RWPE2 (cell line): ENCODE data around the gene ELAVL2.
A peak's percentile ranks its signal among the peaks of the same experiment; 100 is the strongest.

Source experiments
- ATAC-seq: fragments of 200-7000 bp; cut with Tn5 transposase; 3 replicates; pipeline ENCODE4 v1.9.1; 2021; ENCODE audit warnings: low read depth
- DNase-seq: peaks from one replicate; pipeline ENCODE4 v3.0.0-alpha.2; 2020; ENCODE audit warnings: low spot score
- H3K27ac ChIP-seq: fragments of 450-650 bp; 2 replicates; pipeline ENCODE4 v1.5.1; 2017; ENCODE audit warnings: mild to moderate bottlenecking; ENCODE audit not compliant: poor library complexity, severe bottlenecking
- H3K27me3 ChIP-seq: fragments of 250-450 bp; sonication (Bioruptor Pico); 2 replicates; pipeline ENCODE4 v1.5.1; 2021; ENCODE audit warnings: mild to moderate bottlenecking, moderate library complexity; ENCODE audit not compliant: insufficient read depth, poor library complexity, severe bottlenecking
- H3K36me3 ChIP-seq: fragments of 250-450 bp; sonication (Bioruptor Pico); 2 replicates; pipeline ENCODE4 v1.5.1; 2020; ENCODE audit warnings: low read depth, mild to moderate bottlenecking, moderate library complexity
- H3K4me1 ChIP-seq: fragments of 250-450 bp; sonication (Bioruptor Pico); 2 replicates; pipeline ENCODE4 v1.5.1; 2021; ENCODE audit warnings: mild to moderate bottlenecking, moderate library complexity; ENCODE audit not compliant: insufficient read depth, poor library complexity, severe bottlenecking
- H3K4me3 ChIP-seq: fragments of 250-450 bp; sonication (Bioruptor Pico); 2 replicates; pipeline ENCODE4 v1.5.1; 2021; ENCODE audit warnings: mild to moderate bottlenecking, moderate library complexity; ENCODE audit not compliant: severe bottlenecking
- H3K9me3 ChIP-seq: fragments of 250-450 bp; sonication (Bioruptor Pico); 2 replicates; pipeline ENCODE4 v1.5.1; 2021; ENCODE audit warnings: mild to moderate bottlenecking, moderate library complexity; ENCODE audit not compliant: severe bottlenecking
- TF ChIP-seq, protein P1 (sequence below): fragments of 450-650 bp; IDR thresholded peaks from one replicate; pipeline ENCODE4 v1.5.1; 2017; ENCODE audit warnings: mild to moderate bottlenecking, moderate library complexity; ENCODE audit not compliant: poor library complexity, severe bottlenecking

ELAVL2 gene

DNA sequence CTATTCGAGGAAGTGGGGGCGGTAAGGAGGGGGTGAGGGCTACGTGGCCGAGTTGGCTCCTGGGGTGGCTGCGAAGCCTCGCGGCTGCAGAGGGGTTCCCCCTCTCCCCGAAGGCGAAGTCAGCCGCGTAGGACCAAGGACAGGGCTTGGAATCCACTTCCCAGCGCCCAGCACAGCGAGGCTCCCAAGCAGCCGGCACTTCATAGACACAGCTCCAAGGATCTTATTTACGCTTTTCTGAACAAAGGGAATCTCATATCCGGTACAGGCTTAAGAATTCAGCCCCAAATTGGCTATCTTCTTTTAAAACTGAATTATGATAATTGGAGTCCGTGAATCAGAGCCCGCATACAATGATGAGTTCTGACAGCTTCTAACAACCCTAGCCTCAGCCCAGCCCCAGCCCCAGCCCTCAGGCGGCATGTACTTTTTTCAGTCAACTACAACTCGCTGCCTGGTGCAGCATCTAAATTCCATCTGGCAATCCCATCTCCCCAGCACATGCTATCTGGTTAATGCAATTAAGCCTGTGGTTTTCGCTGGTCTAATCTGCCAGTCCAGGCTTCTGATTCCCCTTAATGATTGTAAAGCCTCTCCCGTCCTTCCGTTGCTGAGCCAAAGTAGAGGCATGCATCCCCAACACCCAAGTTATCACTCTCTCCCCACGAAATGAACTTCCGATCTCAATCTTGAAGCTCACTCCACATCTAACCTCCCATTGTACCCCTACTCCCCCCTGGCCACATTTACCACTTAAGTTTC lies 1.0 kb downstream of the ELAVL2 start:
- H3K36me3 ChIP-seq: no peaks in the 10 kb centered on the region
- TF ChIP-seq, protein P1, sequence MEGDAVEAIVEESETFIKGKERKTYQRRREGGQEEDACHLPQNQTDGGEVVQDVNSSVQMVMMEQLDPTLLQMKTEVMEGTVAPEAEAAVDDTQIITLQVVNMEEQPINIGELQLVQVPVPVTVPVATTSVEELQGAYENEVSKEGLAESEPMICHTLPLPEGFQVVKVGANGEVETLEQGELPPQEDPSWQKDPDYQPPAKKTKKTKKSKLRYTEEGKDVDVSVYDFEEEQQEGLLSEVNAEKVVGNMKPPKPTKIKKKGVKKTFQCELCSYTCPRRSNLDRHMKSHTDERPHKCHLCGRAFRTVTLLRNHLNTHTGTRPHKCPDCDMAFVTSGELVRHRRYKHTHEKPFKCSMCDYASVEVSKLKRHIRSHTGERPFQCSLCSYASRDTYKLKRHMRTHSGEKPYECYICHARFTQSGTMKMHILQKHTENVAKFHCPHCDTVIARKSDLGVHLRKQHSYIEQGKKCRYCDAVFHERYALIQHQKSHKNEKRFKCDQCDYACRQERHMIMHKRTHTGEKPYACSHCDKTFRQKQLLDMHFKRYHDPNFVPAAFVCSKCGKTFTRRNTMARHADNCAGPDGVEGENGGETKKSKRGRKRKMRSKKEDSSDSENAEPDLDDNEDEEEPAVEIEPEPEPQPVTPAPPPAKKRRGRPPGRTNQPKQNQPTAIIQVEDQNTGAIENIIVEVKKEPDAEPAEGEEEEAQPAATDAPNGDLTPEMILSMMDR: no peak
- H3K27ac ChIP-seq: no peak overlapping the region
- no peak for DNase-seq
- no peaks in the 10 kb centered on the region for H3K9me3 ChIP-seq
- peaks cover 14% of the 10 kb centered on the region for H3K27me3 ChIP-seq
- peaks cover 3% of the 10 kb centered on the region for H3K4me1 ChIP-seq
- peak overlapping the region; percentile 42 for H3K4me3 ChIP-seq
- ATAC-seq: peak; percentile 44

DNA sequence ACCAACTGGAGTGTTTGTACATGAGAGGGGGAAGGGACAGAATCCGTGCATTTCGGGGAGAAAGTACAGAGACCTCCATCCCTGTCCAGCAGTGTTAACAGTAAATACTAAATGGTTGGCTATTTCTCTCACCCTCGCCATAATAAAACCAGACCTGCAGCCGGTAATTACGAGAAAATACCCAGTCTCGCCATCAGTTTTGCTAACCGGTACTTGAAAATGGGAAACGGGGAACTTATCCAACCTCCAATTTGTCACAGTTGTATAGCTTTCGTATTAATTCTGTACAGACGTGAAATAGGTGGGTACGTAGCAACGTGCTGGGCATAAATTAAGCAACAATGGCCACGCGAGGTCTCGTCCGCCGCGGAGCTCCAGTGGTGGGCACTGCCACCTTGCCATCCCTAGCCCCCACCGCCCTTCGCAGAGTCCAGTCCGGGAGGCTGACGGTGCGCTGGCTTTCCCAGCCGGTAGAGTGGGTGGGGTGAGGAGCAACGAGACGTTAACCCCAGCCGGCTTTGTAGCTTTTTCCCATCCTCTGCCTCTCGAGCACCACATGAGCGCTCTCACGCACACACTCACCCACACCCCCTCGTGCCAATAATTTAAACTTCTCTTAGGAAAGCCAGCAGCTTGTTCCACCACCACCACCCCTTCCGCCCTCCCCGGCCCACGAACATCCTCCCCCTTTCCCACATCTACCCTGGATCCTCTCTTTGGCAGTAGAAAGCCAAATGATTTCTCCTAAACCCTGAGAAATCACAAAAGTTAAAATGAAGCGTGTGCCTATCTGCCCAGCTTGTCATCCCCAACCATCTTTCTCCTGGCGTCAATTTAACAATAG lies 1.8 kb downstream of the ELAVL2 start:
- Histone ChIP-seq H3K27ac (no peak overlapping the region), H3K27me3 (peaks cover 6% of the 10 kb centered on the region), H3K4me3 (peak overlapping the region; percentile 42), H3K9me3 (no peaks in the 10 kb centered on the region), H3K4me1 (peaks cover 10% of the 10 kb centered on the region), H3K36me3 (no peaks in the 10 kb centered on the region)
- TF ChIP-seq, protein P1: no peak
- no peak for ATAC-seq
- no peak for DNase-seq

DNA sequence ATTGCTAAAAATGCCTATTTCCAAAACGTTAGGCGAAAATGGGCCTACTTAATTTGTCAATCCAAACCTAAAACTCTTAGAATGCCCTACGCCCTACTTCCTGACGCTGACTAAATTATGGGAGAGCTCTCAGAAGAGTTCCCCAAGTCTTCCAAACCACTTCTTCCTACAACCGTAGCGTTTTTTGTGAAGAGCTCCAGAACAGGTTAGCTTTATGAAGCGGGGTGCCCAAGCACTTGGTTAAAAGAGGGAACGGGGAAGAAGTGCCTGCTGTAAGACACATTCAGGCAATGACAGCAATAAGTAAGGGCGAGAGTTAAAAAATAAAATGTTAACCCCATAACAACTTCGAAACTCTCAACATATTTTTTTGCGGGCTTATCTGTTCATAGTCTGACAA lies 2.8 kb downstream of the ELAVL2 start:
- H3K27me3 ChIP-seq: no peaks in the 10 kb centered on the region
- no peak overlapping the region for H3K27ac ChIP-seq
- no peaks in the 10 kb centered on the region for H3K9me3 ChIP-seq
- no peaks in the 10 kb centered on the region for H3K36me3 ChIP-seq
- ATAC-seq (no peak), DNase-seq (no peak)
- peaks cover 15% of the 10 kb centered on the region for H3K4me1 ChIP-seq
- H3K4me3 ChIP-seq: no peak overlapping the region
- TF ChIP-seq, protein P1: no peak

DNA sequence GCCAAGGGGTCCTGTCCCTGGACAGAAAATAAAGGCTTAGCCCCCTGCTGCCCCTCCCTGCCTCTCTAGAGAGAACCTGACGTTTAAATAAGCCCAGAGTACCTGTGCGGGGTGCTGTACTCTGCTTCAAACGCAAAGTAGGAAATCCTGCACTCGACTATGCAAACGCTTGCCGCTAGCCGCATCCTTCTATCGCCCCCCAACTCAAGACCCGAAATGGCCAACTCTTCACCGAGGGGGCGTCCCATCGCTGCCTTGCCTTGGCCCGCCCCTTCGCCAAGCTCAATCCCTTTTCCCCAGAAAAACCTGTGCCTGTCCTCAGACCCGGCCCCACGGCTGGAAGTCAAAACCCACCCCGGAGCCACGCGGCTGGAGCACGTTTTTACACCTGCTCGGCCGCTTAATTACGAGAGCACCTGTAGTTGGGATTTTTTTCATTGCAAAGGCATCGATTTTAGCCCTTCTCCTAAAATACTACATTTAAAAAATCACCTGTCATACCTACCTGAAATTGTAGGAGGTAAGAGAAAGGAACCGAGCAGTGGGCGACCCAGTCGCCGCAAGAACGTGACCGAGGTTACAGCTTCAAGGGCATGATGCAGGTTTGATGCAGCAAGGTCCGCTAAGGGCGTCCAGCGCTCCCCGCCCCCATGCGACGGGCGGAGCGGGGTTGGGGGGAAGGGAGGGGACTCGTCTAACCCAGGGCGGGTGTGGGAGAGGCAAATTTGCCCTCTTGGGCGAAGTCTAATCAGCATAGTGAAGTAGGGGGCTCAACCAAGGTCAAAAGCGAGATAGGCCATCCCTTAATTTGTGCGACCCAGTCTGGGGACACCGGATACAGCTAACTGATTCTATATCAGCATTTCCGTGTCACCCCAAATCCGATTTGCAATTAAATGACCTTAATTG lies 3.5 kb downstream of the ELAVL2 start:
- TF ChIP-seq, protein P1: no peak
- no peak overlapping the region for H3K27ac ChIP-seq
- peaks cover 15% of the 10 kb centered on the region for H3K4me1 ChIP-seq
- ATAC-seq (no peak), DNase-seq (no peak)
- peak overlapping the region; percentile 95 for H3K4me3 ChIP-seq
- no peaks in the 10 kb centered on the region for H3K36me3 ChIP-seq
- no peaks in the 10 kb centered on the region for H3K9me3 ChIP-seq
- no peaks in the 10 kb centered on the region for H3K27me3 ChIP-seq
